Stimulated activated effector memory CD8-positive, alpha-beta T cell treated with anti-CD3 and anti-CD28 coated beads, Interleukin-12 subunit alpha, Interleukin-12 subunit beta, amount 100 ng/mL, for 72 hours (primary cell): ENCODE data around the gene ARMC12.

ENCODE experiments used
- ATAC-seq: fragments of 150-1000 bp; cut with Tn5 transposase; 2 replicates; pipeline ENCODE4 v1.10.0; 2021
- DNase-seq, 2 donors: peaks; one replicate each; pipeline ENCODE4 v3.0.0; 2021 to 2022; ENCODE audit warnings: low spot score in 2 of 2
- H3K27ac Mint-ChIP-seq: one replicate; pipeline ENCODE4 v1.8.0; 2022; ENCODE audit warnings: mild to moderate bottlenecking, mixed read lengths
- H3K36me3 Mint-ChIP-seq: one replicate; pipeline ENCODE4 v1.8.0; 2022; ENCODE audit warnings: mild to moderate bottlenecking, mixed read lengths
- H3K4me1 Mint-ChIP-seq: one replicate; pipeline ENCODE4 v1.8.0; 2022; ENCODE audit warnings: mixed read lengths
- H3K4me3 Mint-ChIP-seq: one replicate; pipeline ENCODE4 v1.8.0; 2022; ENCODE audit warnings: mild to moderate bottlenecking, mixed read lengths
- H3K9me3 Mint-ChIP-seq: one replicate; pipeline ENCODE4 v1.8.0; 2022; ENCODE audit warnings: mixed read lengths

The ARMC12 gene

DNA sequence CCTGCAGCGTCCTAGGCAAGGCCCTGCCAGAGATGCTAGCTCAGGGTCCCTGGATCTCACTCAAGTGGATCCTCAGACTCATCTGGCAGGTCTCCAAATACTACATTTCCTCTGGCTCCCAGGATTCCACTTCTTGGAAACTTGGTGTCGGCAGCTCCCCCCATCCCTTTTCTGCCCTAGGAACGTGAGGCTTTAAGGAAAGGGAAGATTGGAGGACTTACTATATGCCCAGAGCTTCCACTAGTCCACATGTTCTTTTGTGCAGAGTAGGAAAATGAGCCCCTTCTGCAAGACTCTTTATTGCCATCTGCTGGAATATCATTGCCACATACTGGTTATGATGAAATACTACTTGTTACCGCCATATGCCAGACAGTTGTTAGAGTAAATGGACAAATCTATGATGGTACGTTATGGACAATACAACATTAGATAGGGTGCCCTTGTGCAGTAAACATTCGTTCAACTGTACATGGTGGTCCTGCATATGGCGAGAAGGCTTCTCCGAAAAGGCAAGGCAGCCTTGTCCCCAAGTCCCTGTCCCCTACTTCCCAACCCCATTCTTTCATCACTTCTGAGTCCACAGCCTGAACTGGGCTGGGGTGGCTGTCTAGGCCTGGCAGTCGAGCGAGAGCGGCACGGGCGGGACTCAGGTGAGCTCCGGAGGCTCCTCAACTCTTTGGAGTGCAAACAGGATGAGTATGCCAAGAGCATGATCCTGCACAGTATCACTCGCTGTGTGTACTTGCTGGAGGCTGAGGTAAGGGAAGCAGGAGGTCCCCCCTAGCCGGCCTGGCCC lies 780 bp downstream of the ARMC12 start:
- Mint-ChIP-seq H3K9me3 (no peaks in the 10 kb centered on the region), H3K36me3 (no peaks in the 10 kb centered on the region), H3K4me3 (no peak overlapping the region), H3K4me1 (peaks cover 38% of the 10 kb centered on the region), H3K27ac (peak overlapping the region; percentile 32)
- DNase-seq, result peak in 1 of 2 donors; percentile 62
- peak; percentile 69 for ATAC-seq

DNA sequence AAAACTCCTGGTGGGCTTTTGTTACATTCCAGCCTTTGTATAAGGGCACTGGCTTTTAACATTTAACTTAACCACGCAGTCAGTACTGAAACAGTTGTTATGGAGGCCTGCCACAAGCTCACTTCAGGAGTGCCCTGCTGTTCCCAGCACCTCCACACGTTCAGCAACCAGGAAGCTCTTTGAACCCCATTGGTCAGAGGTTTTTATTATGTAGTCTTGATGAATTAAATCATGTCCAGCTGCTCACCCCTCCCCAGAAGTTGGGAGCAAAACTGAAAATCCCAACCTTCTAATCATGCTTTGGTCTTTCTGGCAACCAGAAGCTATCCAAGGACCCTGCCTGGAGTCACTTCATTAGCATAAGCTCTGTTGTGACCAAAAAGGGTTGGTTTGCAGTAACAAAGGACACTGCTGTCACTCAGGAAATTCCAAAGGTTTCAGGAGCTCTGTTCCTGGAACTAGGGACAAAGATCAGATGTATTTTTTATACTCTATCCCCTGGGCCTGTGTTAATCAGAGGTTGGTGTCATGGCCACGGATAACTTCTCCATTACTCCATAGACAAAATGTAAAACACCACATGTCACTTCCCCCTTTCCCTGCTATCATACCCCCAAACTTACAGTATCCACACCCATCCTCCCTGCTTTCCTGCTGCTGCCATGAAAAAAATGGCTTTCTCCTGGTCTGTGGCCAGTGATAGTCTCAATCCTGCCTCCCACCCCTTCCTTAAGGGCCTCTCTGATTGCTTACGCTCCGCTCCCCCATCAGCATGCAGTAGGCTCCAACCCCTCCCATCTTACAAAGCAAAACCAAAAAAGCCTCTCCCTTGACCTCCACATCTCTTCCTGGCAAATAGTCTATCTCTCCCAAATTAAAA lies 3.1 kb downstream of the ARMC12 start:
- peaks cover 25% of the 10 kb centered on the region for H3K4me1 Mint-ChIP-seq
- no peak for ATAC-seq
- no peaks in the 10 kb centered on the region for H3K9me3 Mint-ChIP-seq
- no peaks in the 10 kb centered on the region for H3K36me3 Mint-ChIP-seq
- no peak overlapping the region for H3K4me3 Mint-ChIP-seq
- DNase-seq, result no peak
- no peak overlapping the region for H3K27ac Mint-ChIP-seq

DNA sequence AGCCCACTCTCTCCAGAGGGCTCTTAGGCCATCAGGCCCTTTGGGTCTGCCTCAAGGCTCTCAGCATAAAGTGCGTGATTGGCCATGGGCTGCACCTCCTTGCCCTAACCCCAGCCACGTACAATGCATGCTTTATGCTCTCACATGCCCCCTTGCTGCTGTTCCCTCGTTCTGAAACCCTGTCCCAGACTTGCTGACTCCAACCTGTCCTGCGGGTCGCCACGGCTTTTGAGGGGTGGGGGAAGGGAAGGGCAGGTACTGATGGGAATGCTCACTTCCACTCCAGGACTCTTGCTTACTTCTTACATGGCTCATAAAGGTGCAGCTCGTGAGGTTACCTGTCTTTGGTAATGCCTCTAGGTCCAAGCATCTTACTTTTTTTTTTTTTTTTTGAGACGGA lies 6.0 kb downstream of the ARMC12 start:
- Mint-ChIP-seq H3K4me3 (no peak overlapping the region), H3K27ac (no peak overlapping the region), H3K36me3 (no peaks in the 10 kb centered on the region), H3K4me1 (no peaks in the 10 kb centered on the region), H3K9me3 (peaks cover 5% of the 10 kb centered on the region)
- DNase-seq (no peak), ATAC-seq (no peak)

- no peak overlapping the region for H3K4me3 Mint-ChIP-seq
- ATAC-seq, result no peak
- H3K27ac Mint-ChIP-seq, result no peak overlapping the region
- no peak for DNase-seq
- no peaks in the 10 kb centered on the region for H3K36me3 Mint-ChIP-seq
- H3K9me3 Mint-ChIP-seq, result peaks cover 6% of the 10 kb centered on the region
- H3K4me1 Mint-ChIP-seq, result no peaks in the 10 kb centered on the region
Observed at GRCh38 chr6:35745509-35745908, 8.7 kb downstream of the ARMC12 start.

DNA sequence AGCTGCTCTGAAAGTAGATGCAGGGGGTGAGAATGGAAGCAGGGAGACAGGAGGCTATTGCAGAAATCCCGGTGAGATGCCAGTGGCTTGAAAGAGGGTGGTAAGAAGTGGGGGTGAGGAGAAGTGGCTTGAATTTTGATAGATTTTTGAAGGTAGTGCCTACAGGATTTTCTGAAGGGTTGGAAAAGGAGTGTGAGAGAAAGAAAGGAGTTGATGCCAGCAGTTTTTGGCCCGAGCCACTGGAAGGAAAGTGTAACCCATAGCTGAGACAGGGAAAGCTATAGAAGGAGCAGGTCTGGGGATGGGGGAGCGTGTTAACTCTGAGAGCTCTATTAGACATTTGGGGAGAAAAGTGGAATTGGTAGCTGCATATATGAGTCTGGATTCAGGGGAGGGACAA lies 9.7 kb downstream of the ARMC12 start:
- H3K36me3 Mint-ChIP-seq, result no peaks in the 10 kb centered on the region
- no peak for DNase-seq
- peaks cover 2% of the 10 kb centered on the region for H3K4me1 Mint-ChIP-seq
- no peak overlapping the region for H3K27ac Mint-ChIP-seq
- peaks cover 6% of the 10 kb centered on the region for H3K9me3 Mint-ChIP-seq
- no peak for ATAC-seq
- H3K4me3 Mint-ChIP-seq, result no peak overlapping the region

DNA sequence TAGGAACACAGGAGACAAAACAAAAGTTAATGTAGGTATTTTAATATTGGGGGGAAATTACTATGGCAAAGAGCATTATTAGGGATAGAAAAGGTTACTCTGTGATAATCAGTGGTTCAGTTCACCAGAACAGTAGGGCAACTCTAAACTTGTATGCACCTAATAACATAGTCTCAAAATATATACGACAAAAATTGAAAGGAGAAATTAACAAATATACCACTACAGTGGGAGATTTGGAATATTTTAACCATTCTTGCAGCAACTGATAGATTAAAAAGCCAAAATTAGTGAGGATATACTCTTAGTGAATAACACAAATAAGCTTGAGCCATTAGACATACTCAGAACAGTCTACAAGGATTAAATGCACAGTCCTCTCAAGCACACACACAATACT lies 11.0 kb downstream of the ARMC12 start:
- no peak overlapping the region for H3K27ac Mint-ChIP-seq
- H3K4me1 Mint-ChIP-seq, result peaks cover 12% of the 10 kb centered on the region
- peaks cover 6% of the 10 kb centered on the region for H3K9me3 Mint-ChIP-seq
- no peak overlapping the region for H3K4me3 Mint-ChIP-seq
- H3K36me3 Mint-ChIP-seq, result no peaks in the 10 kb centered on the region
- DNase-seq (no peak), ATAC-seq (no peak)

DNA sequence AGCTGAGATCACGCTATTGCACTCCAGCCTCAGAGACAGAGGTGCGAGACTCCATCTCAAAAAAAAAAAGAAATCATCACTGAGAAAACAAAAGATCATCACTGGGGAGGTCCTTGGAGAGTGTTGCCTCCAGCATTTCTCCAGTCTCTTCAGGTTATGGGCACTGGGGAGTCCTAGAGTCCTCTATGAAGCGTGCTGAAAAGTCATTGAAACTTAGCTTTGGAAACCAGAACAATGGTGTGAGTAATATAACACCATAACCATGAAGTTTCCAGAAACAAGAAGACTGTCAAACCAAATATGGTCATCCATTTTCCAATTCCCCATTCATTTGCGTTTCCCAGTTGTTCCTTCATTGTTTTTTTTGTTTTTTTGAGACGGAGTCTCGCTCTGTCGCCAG lies 13.7 kb downstream of the ARMC12 start:
- Mint-ChIP-seq H3K4me1 (peaks cover 12% of the 10 kb centered on the region), H3K4me3 (no peak overlapping the region), H3K27ac (no peak overlapping the region), H3K9me3 (peaks cover 6% of the 10 kb centered on the region), H3K36me3 (no peaks in the 10 kb centered on the region)
- no peak for DNase-seq
- ATAC-seq, result peak; percentile 52

GRCh38 chr6:35751594-35751993 lies 14.8 kb downstream of the ARMC12 start:
- Mint-ChIP-seq H3K9me3 (peaks cover 6% of the 10 kb centered on the region), H3K4me3 (no peak overlapping the region), H3K4me1 (peaks cover 12% of the 10 kb centered on the region), H3K27ac (peak overlapping the region; percentile 58), H3K36me3 (no peaks in the 10 kb centered on the region)
- DNase-seq, result peak in 1 of 2 donors; percentile 71
- ATAC-seq, result peak; percentile 97

GRCh38 chr6:35752330-35752729 lies 15.5 kb downstream of the ARMC12 start:
- ATAC-seq (no peak), DNase-seq (no peak)
- H3K9me3 Mint-ChIP-seq, result peaks cover 6% of the 10 kb centered on the region
- H3K36me3 Mint-ChIP-seq, result no peaks in the 10 kb centered on the region
- peak overlapping the region; percentile 58 for H3K27ac Mint-ChIP-seq
- H3K4me3 Mint-ChIP-seq, result no peak overlapping the region
- peaks cover 12% of the 10 kb centered on the region for H3K4me1 Mint-ChIP-seq

GRCh38 chr6:35754452-35755277 lies 17.8 kb downstream of the ARMC12 start:
- no peak for DNase-seq
- H3K36me3 Mint-ChIP-seq, result no peaks in the 10 kb centered on the region

GRCh38 chr6:35755278-35755924 lies 18.6 kb downstream of the ARMC12 start:
- Mint-ChIP-seq H3K4me1 (peaks cover 20% of the 10 kb centered on the region), H3K9me3 (no peaks in the 10 kb centered on the region), H3K36me3 (no peaks in the 10 kb centered on the region), H3K4me3 (no peak overlapping the region), H3K27ac (no peak overlapping the region)
- DNase-seq (no peak), ATAC-seq (no peak)

More at GRCh38 chr6:35754452-35755277, 17.8 kb downstream of the ARMC12 start:
- Mint-ChIP-seq H3K4me3 (no peak overlapping the region), H3K9me3 (no peaks in the 10 kb centered on the region), H3K27ac (no peak overlapping the region), H3K4me1 (peaks cover 20% of the 10 kb centered on the region)
- no peak for ATAC-seq

DNA sequence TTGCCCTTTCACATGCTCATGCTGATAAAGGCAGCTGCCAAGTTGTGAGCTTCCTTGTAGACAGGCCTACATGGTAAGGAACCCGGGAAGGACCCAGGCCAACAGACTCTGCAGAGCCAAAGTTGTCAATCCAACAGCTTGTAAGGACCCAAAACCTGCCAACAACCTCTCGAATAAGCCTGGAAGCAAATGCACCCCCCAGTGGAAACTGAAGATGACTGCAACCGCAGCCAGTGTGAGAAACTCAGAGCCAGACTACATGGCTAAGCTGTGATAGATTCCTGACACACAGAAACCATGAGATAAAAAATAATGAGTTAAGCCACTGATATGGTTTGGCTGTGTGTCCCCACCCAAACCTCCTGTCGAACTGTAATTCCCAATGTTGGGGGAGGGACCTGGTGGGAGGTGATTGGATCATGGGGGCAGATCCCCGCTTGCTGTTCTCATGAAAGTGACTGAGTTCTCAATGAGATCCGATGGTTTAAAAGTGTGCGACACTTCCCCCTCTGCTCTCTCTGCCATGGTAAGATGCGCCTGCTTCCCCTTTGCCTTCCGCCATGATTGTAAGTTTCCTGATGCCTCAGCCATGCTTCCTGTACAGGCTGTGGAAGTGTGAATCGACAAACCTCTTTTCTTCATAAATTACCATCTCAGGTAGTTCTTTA lies 20.8 kb downstream of the ARMC12 start:
- peaks cover 8% of the 10 kb centered on the region for H3K4me1 Mint-ChIP-seq
- H3K36me3 Mint-ChIP-seq, result no peaks in the 10 kb centered on the region
- H3K9me3 Mint-ChIP-seq, result no peaks in the 10 kb centered on the region
- no peak overlapping the region for H3K4me3 Mint-ChIP-seq
- ATAC-seq (peak; percentile 48), DNase-seq (no peak)
- no peak overlapping the region for H3K27ac Mint-ChIP-seq

- Mint-ChIP-seq H3K9me3 (no peaks in the 10 kb centered on the region), H3K4me3 (no peak overlapping the region), H3K4me1 (peaks cover 21% of the 10 kb centered on the region), H3K27ac (no peak overlapping the region), H3K36me3 (no peaks in the 10 kb centered on the region)
- ATAC-seq (no peak), DNase-seq (no peak)
Observed at GRCh38 chr6:35759426-35759825, 22.6 kb downstream of the ARMC12 start.

GRCh38 chr6:35765739-35766138 lies 28.9 kb downstream of the ARMC12 start:
- no peak for DNase-seq
- Mint-ChIP-seq H3K4me1 (peaks cover 14% of the 10 kb centered on the region), H3K4me3 (no peak overlapping the region), H3K9me3 (no peaks in the 10 kb centered on the region), H3K27ac (no peak overlapping the region), H3K36me3 (no peaks in the 10 kb centered on the region)
- ATAC-seq, result no peak
